H1 (cell line): ENCODE results near the gene TEX13B. TPM values are rescaled to one million over a fixed set of nuclear protein-coding genes. Genes with fewer than 3 reads are reported as not detected.
A peak's percentile ranks its signal among the peaks of the same experiment; 100 is the strongest.

Experiments
- CTCF ChIP-seq, 3 experiments: IDR thresholded peaks; 1 replicate in 2 of 3; 2 replicates in 1 of 3; pipeline versions ENCODE4 v1.5.1 to v1.6.1; 2011; ENCODE audit warnings: low read length in 3 of 3, mild to moderate bottlenecking in 3 of 3, inconsistent platforms in 2 of 3, low read depth in 1 of 3, moderate library complexity in 1 of 3; ENCODE audit not compliant: insufficient read depth in 1 of 3; ENCODE audit errors: control extremely low read depth in 1 of 3
- GABPA ChIP-seq: IDR thresholded peaks from 2 replicates; pipeline ENCODE4 v1.6.1; 2011; ENCODE audit warnings: mild to moderate bottlenecking, low read length, moderate library complexity, borderline replicate concordance; ENCODE audit not compliant: insufficient read depth
- polyA plus RNA-seq, 7 experiments: library from polyadenylated mRNA; depleted of rRNA in 3 of 7; stranded (reverse) in 5 of 7; unstranded in 2 of 7; fragments of >200 nt in 5 of 7; fragments of 200-250 nt in 2 of 7; gene quantifications; 1 replicate in 5 of 7; 2 replicates in 1 of 7; 4 replicates in 1 of 7; pipeline versions ENCODE4 v1.2.1 to v1.2.3, GENCODE V29; 2011 to 2013; ENCODE audit warnings: missing spikeins in 2 of 7, mixed read lengths in 2 of 7
- total RNA-seq: library from RNA; stranded (reverse); fragmentation: NEBNext Ultra II Directional; extraction: Animal tissue kit (Norgen Biotek cat#: 25700); gene quantifications from 2 replicates; pipeline ENCODE4 v1.2.1, GENCODE V29; 2021

TEX13B gene
- total and polyA plus RNA-seq, 2 of the 8 experiments (the other 6 are each of a cell fraction or from before 2014, with no cell fraction given): 0.06 to 0.32 TPM

GRCh38 chrX:108020631-108021030, 38.5 kb upstream of the TEX13B start (continued):
- TF ChIP-seq CTCF (IDR thresholded peaks at IDR 0.05; ENCODE audit: control extremely low read depth in 1 of 3, insufficient read depth in 1 of 3, low read depth in 1 of 3, low read length in 3 of 3) (peak in 2 of 3 experiments; percentile 30 to 53; a peak in 3 of 4 replicates), GABPA (no peak)
